Kidney (tissue), 14 donors: ENCODE measurements around the gene ADCY2. TPM values are rescaled to one million over a fixed set of nuclear protein-coding genes. Genes with fewer than 3 reads are reported as not detected.

Experiments used
- DNase-seq, 5 donors: peaks; one replicate each; pipeline ENCODE4 v3.0.0-alpha.2; 2013 to 2020
- FAIRE-seq: peaks from 2 replicates; lab custom pipeline; 2012; peaks lifted over from hg19 to GRCh38; lab: Jason Lieb, UNC
- H3K27ac ChIP-seq, 2 donors: one replicate each; pipeline ENCODE4 v1.7.0; 2013; ENCODE audit warnings: low read depth in 2 of 2, low read length in 2 of 2, inconsistent platforms in 1 of 2
- H3K27me3 ChIP-seq: one replicate; pipeline ENCODE4 v1.7.1; 2013; ENCODE audit warnings: low read length, inconsistent platforms; ENCODE audit not compliant: control insufficient read depth, insufficient read depth
- H3K36me3 ChIP-seq, 3 donors: one replicate each; pipeline versions ENCODE4 v1.7.0 to v1.7.1; 2013; ENCODE audit warnings: low read length in 3 of 3, control low read depth in 1 of 3, inconsistent platforms in 1 of 3; ENCODE audit not compliant: insufficient read depth in 3 of 3, control insufficient read depth in 2 of 3
- H3K4me1 ChIP-seq, 3 donors: one replicate each; pipeline versions ENCODE4 v1.7.0 to v1.7.1; 2013; ENCODE audit warnings: low read length in 3 of 3, inconsistent platforms in 1 of 3, low read depth in 1 of 3; ENCODE audit not compliant: control insufficient read depth in 2 of 3, insufficient read depth in 2 of 3
- H3K4me3 ChIP-seq, 3 donors: one replicate each; pipeline versions ENCODE4 v1.7.0 to v1.8.1; 2013; ENCODE audit warnings: low read length in 3 of 3, control low read depth in 1 of 3, inconsistent platforms in 1 of 3
- H3K9ac ChIP-seq, 3 donors: one replicate each; pipeline versions ENCODE4 v1.7.0 to v1.7.1; 2013; ENCODE audit warnings: low read length in 3 of 3, control low read depth in 1 of 3, inconsistent platforms in 1 of 3
- H3K9me3 ChIP-seq, 3 donors: one replicate each; pipeline versions ENCODE4 v1.7.0 to v1.7.1; 2013; ENCODE audit warnings: low read length in 3 of 3, control low read depth in 1 of 3, inconsistent platforms in 1 of 3; ENCODE audit not compliant: control insufficient read depth in 2 of 3, insufficient read depth in 1 of 3
- intact Hi-C: fragments of 100-400 bp; cut with DNase I; formaldehyde crosslinking; loops from one replicate; pipeline ENCODE4 v1.11.1; 2022
- polyA plus RNA-seq: library from polyadenylated mRNA; stranded (reverse); fragments of 350-450 nt; fragmentation: Illumina TruSeq; extraction: RNeasy Lipid Tissue Mini Kit (QIAGEN cat#74804); gene quantifications from one replicate; pipeline ENCODE4 v1.2.3, GENCODE V29; 2014; ENCODE audit warnings: low read depth, low replicate concordance; ENCODE audit not compliant: insufficient read depth
- total RNA-seq: library from RNA; stranded (reverse); fragmentation: NEBNext Ultra II Directional; extraction: Animal tissue kit (Norgen Biotek cat#: 25700); gene quantifications from one replicate; pipeline ENCODE4 v1.2.1, GENCODE V29; 2021
- TF ChIP-seq, protein P1 (sequence below): IDR thresholded peaks from 3 replicates; pipeline ENCODE4 v1.5.1; 2012; ENCODE audit warnings: mild to moderate bottlenecking, moderate library complexity, borderline replicate concordance; ENCODE audit not compliant: insufficient read depth; ENCODE audit errors: extremely low read depth
- donor health status: control.
- donor health status: control.
- donor health status: control.
- donor health status: control.
- donor health status: control.
- donor health status: DM: yes; HTN: yes; CAD: no.
- donor health status: Normal renal cell carcinoma (clear cell type).

Gene ADCY2
- total and polyA plus RNA-seq, 2 donors from 2014 or later, result 0.17 to 2.2 TPM

GRCh38 chr5:7849681-7850394 is 453.9 kb downstream of the ADCY2 start:
- Histone ChIP-seq H3K9me3 (no peaks in the 10 kb centered on the region), H3K27me3 (no peaks in the 10 kb centered on the region), H3K36me3 (no peaks in the 10 kb centered on the region), H3K9ac (peak overlapping the region in 1 of 3 donors; percentile 37), H3K4me1 (peaks cover 0 to 8% (median 6%) of the 10 kb centered on the region in 3 donors), H3K27ac (no peak overlapping the region), H3K4me3 (peak overlapping the region; percentile 41 to 55 (median 52))
- no peak for FAIRE-seq
- peak in 4 of 5 donors; percentile 72 to 84 (median 74) for DNase-seq
- TF ChIP-seq, protein P1, sequence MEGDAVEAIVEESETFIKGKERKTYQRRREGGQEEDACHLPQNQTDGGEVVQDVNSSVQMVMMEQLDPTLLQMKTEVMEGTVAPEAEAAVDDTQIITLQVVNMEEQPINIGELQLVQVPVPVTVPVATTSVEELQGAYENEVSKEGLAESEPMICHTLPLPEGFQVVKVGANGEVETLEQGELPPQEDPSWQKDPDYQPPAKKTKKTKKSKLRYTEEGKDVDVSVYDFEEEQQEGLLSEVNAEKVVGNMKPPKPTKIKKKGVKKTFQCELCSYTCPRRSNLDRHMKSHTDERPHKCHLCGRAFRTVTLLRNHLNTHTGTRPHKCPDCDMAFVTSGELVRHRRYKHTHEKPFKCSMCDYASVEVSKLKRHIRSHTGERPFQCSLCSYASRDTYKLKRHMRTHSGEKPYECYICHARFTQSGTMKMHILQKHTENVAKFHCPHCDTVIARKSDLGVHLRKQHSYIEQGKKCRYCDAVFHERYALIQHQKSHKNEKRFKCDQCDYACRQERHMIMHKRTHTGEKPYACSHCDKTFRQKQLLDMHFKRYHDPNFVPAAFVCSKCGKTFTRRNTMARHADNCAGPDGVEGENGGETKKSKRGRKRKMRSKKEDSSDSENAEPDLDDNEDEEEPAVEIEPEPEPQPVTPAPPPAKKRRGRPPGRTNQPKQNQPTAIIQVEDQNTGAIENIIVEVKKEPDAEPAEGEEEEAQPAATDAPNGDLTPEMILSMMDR, result peak; percentile 25
- intact Hi-C loops, result no loop called here

DNA sequence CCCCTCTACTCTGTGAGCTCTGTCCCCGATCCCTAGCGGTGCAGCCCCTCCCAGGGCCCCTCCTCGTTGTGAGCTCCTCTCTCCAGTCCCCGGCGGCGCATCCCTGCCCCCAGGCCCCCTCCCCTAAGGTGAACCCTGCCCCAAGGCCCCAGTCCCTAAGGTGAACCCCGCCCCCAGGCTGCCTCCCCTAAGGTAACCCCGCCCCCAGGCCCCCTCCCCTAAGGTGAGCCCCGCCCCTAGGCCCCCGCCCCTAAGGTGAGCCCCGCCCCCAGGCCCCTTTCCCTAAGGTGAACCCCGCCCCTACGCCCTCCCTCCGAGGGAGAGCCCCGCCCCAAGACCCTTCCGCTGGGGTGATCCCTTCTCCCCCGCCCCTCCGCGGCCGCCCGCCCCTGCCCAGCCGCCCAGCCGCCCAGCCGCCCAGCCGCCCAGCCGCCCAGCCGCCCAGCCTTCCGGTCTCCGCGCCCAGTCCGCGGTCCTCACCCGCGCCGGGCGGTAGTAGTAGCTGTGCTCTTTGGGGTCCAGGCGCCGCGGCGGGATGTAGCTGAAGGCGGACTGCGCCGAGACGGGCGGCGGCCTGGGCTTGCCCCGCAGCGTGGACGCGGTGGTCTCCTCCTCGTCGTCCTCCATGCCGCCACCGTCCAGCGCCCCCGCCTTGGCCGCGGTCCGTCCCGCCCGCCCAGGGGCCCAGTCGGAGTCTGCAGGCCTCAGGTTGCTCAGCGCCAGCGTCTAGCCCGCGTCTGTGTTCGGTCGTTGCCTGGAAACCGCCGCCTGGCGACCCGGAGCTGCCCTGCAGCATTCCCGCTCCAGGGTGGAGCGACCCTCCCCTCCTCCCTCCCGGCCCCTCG is 454.7 kb downstream of the ADCY2 start, which contains the start of gene CFAP90:
Gene CFAP90, minus strand, starts transcription at position 739 of the 845 bp plus-strand sequence. Its CDS starts 112 bp downstream, at position 627.
- Histone ChIP-seq H3K27me3 (no peaks in the 10 kb centered on the region), H3K27ac (peak within 1 kb of the TSS in 1 of 2 donors; percentile 14), H3K9me3 (no peaks in the 10 kb centered on the region), H3K9ac (peak within 1 kb of the TSS in 1 of 3 donors; percentile 37), H3K4me1 (peaks cover 0 to 8% (median 6%) of the 10 kb centered on the region in 3 donors), H3K4me3 (peak within 1 kb of the TSS; percentile 41 to 66 (median 55)), H3K36me3 (no peaks in the 10 kb centered on the region)
- TF ChIP-seq, protein P1, result peak; percentile 41
- DNase-seq, result peak; percentile 90 to 94 (median 91)
- FAIRE-seq, result no peak
- intact Hi-C loops, result no loop called here

GRCh38 chr5:7851240-7851592 is 455.3 kb downstream of the ADCY2 start:
- H3K4me1 ChIP-seq, result peaks cover 0 to 8% (median 6%) of the 10 kb centered on the region in 3 donors
- no peaks in the 10 kb centered on the region for H3K9me3 ChIP-seq
- intact Hi-C loops, result no loop called here
- TF ChIP-seq, protein P1, result no peak
- DNase-seq, result no peak
- no peak overlapping the region for H3K9ac ChIP-seq
- no peak for FAIRE-seq
- no peaks in the 10 kb centered on the region for H3K36me3 ChIP-seq
- H3K27ac ChIP-seq, result peak overlapping the region in 1 of 2 donors; percentile 14
- H3K4me3 ChIP-seq, result peak overlapping the region; percentile 34 to 66 (median 51)
- H3K27me3 ChIP-seq, result no peaks in the 10 kb centered on the region
